ENCODE results near the gene PLAAT1. TPM values are rescaled to one million over a fixed set of nuclear protein-coding genes. Genes with fewer than 3 reads are reported as not detected.
A peak's percentile ranks its signal among the peaks of the same experiment; 100 is the strongest.

PLAAT1 gene
- total and polyA plus RNA-seq, 12 donors, result 1.0 to 11.3 (median 7.4) TPM

DNA sequence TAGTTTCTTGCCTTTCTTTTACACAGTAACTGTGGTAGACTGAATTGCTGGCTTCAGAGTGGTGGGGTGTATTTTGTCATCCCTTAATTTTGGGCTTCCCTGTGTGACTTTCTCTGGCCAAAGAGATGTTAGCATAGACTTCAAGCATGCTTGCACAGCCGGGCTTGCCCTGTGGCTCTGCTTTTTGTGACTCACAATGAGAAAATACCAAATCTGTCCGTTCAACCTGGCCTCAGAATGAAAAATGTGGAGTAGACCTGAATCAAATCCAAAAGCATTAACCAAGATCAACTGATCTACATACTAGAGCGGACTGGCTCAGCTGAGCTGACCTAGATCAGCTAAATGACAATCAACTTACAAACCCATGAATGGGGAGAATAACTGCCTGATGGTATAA lies 51.4 kb downstream of the PLAAT1 start:
- 72 to 79% methylated on average over 3 of the region's 3 CpGs for WGBS, 2 donors
- intact Hi-C loops (cut with DNase I), result no loop called here

DNA sequence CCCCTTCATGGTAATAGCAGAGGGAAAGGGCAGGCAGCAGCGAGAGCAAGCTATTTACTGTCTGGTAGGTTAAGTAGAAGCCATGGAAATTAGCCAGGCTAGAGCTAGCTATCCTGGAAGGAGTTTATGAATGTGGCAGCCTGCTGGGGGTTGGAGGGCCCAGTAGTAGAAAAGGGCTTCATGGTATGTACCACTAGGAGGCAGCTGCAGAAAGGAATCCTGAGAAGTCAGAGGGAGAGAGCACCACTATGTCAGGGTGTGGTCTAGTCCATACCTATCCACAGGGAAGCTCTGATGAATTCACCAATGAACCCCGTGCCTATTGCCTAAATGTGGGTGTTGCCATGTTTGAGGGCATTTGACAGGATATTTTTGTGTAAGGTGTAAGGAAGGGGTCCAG lies 55.0 kb downstream of the PLAAT1 start:
- intact Hi-C loops (cut with DNase I), result no loop called here
- H3K27me3 ChIP-seq, result no peaks in the 10 kb centered on the region
- 81 to 83% methylated on average over 2 of the region's 2 CpGs for WGBS, 2 donors
- TF ChIP-seq, protein P1, sequence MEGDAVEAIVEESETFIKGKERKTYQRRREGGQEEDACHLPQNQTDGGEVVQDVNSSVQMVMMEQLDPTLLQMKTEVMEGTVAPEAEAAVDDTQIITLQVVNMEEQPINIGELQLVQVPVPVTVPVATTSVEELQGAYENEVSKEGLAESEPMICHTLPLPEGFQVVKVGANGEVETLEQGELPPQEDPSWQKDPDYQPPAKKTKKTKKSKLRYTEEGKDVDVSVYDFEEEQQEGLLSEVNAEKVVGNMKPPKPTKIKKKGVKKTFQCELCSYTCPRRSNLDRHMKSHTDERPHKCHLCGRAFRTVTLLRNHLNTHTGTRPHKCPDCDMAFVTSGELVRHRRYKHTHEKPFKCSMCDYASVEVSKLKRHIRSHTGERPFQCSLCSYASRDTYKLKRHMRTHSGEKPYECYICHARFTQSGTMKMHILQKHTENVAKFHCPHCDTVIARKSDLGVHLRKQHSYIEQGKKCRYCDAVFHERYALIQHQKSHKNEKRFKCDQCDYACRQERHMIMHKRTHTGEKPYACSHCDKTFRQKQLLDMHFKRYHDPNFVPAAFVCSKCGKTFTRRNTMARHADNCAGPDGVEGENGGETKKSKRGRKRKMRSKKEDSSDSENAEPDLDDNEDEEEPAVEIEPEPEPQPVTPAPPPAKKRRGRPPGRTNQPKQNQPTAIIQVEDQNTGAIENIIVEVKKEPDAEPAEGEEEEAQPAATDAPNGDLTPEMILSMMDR (IDR thresholded peaks at IDR 0.05), result no peak
- ATAC-seq, result peak in 1 of 8 donors; percentile 55
- peaks cover 0 to 27% (median 0%) of the 10 kb centered on the region in 11 donors for H3K9me3 ChIP-seq
- no peaks in the 10 kb centered on the region for H3K4me1 ChIP-seq
- H3K27ac ChIP-seq, result no peak overlapping the region
- no peak for DNase-seq
- H3K4me3 ChIP-seq, result no peak overlapping the region
- no peaks in the 10 kb centered on the region for H3K36me3 ChIP-seq

More for the DNA sequence above, 51.4 kb downstream of the PLAAT1 start:
- Histone ChIP-seq H3K4me3 (no peak overlapping the region), H3K36me3 (no peaks in the 10 kb centered on the region), H3K27ac (no peak overlapping the region), H3K9me3 (peaks cover 0 to 30% (median 0%) of the 10 kb centered on the region in 11 donors), H3K27me3 (no peaks in the 10 kb centered on the region), H3K4me1 (no peaks in the 10 kb centered on the region)
- TF ChIP-seq, protein P1 (IDR thresholded peaks at IDR 0.05), result no peak
- DNase-seq (no peak), ATAC-seq (no peak)

DNA sequence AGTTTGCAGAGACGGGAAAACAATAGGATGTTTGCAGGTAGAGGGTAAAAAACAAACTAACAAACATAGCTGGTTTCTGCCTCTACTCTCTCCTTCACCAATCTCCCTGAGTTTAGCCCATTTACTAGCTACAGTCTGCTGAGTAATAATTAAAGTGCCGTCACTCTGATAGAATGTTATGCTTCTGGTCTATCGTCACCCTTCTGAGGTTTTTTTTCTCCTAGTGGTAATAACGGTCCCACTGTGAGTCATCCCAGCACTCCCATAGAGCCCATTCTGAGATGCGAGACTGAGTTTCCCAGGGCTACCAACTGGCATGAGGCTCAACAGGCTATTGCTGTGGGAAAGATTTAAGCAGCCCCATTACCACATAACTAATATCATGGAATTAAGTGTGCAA lies 56.4 kb downstream of the PLAAT1 start:
- H3K27me3 ChIP-seq, result no peaks in the 10 kb centered on the region
- no peak overlapping the region for H3K4me3 ChIP-seq
- 86% methylated on average over 5 of the region's 5 CpGs for WGBS, 2 donors
- intact Hi-C loops (cut with DNase I), result no loop called here
- H3K4me1 ChIP-seq, result no peaks in the 10 kb centered on the region
- no peaks in the 10 kb centered on the region for H3K36me3 ChIP-seq
- DNase-seq (no peak), ATAC-seq (no peak)
- TF ChIP-seq, protein P1 (IDR thresholded peaks at IDR 0.05), result no peak
- H3K9me3 ChIP-seq, result peaks cover 0 to 12% (median 0%) of the 10 kb centered on the region in 11 donors
- no peak overlapping the region for H3K27ac ChIP-seq

DNA sequence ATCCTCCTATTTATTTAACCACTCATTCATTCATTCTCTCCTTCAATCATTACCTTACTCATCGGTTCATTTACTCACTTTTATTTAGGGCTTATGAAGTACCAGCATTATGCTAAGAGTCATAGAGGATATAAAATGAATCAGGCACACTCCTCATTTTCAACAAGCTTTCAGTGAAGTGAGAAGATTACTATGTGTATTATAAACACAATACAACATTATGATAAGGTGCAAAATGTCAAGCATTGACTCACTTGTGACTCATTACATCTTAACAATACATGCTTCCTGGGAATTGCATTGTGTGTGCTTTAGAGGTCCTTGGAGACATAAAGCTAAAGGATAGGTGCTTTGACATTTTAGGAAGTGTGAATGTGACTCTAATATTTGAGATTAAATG lies 60.4 kb downstream of the PLAAT1 start:
- 85 to 94% methylated on average over 1 of the region's 1 CpG for WGBS, 2 donors

More for the DNA sequence above, 60.4 kb downstream of the PLAAT1 start:
- Histone ChIP-seq H3K27ac (no peak overlapping the region), H3K9me3 (peaks cover 0 to 6% (median 0%) of the 10 kb centered on the region in 11 donors), H3K36me3 (no peaks in the 10 kb centered on the region), H3K4me3 (no peak overlapping the region), H3K27me3 (no peaks in the 10 kb centered on the region), H3K4me1 (no peaks in the 10 kb centered on the region)
- DNase-seq (no peak), ATAC-seq (peak in 2 of 8 donors; percentile 28 to 45)
- TF ChIP-seq, protein P1 (IDR thresholded peaks at IDR 0.05), result no peak
- intact Hi-C loops (cut with DNase I), result no loop called here

Data from heart right ventricle (tissue), 16 donors.